GM18505 (cell line): Measurements from ENCODE around the gene LRRC51.

ENCODE experiments used
- ATAC-seq: cut with Tn5 transposase; IDR thresholded peaks from one replicate; pipeline ENCODE4 v1.9.1; 2021; ENCODE audit not compliant: unreplicated experiment
- POLR2A ChIP-seq: IDR thresholded peaks from 4 replicates; pipeline ENCODE4 v1.6.1; 2011; ENCODE audit warnings: borderline replicate concordance; ENCODE audit not compliant: insufficient read depth, insufficient read length; ENCODE audit errors: extremely low read depth

LRRC51 gene

GRCh38 chr11:72048766-72049460 lies 31.7 kb upstream of the LRRC51 start:
- no peak for ATAC-seq

GRCh38 chr11:72058416-72059034 lies 22.1 kb upstream of the LRRC51 start:
- no peak for TF ChIP-seq POLR2A
- ATAC-seq, result no peak

More at GRCh38 chr11:72048766-72049460, 31.7 kb upstream of the LRRC51 start:
- TF ChIP-seq POLR2A, result no peak

GRCh38 chr11:72061739-72062396 lies 18.8 kb upstream of the LRRC51 start:
- no peak for ATAC-seq
- TF ChIP-seq POLR2A, result no peak

- no peak for ATAC-seq
- no peak for TF ChIP-seq POLR2A
These were observed 13.8 kb upstream of the LRRC51 start for GRCh38 chr11:72066855-72067254.

- no peak for ATAC-seq
- no peak for TF ChIP-seq POLR2A
These were observed 13.4 kb upstream of the LRRC51 start for GRCh38 chr11:72067266-72067665.

GRCh38 chr11:72067676-72068075 lies 13.0 kb upstream of the LRRC51 start:
- no peak for TF ChIP-seq POLR2A
- no peak for ATAC-seq

- no peak for TF ChIP-seq POLR2A
- ATAC-seq, result no peak
These were observed 11.4 kb upstream of the LRRC51 start for GRCh38 chr11:72069200-72069599.

- no peak for ATAC-seq
- TF ChIP-seq POLR2A, result peak; percentile 59
These were observed 10.8 kb upstream of the LRRC51 start for GRCh38 chr11:72069787-72070251.

- no peak for ATAC-seq
- no peak for TF ChIP-seq POLR2A
These were observed 10.2 kb upstream of the LRRC51 start for GRCh38 chr11:72070491-72070890.

- no peak for TF ChIP-seq POLR2A
These were observed 8.3 kb upstream of the LRRC51 start for GRCh38 chr11:72072348-72072747.

GRCh38 chr11:72075109-72075508 lies 5.5 kb upstream of the LRRC51 start:
- TF ChIP-seq POLR2A, result no peak
- no peak for ATAC-seq

More at GRCh38 chr11:72072348-72072747, 8.3 kb upstream of the LRRC51 start:
- ATAC-seq, result no peak

GRCh38 chr11:72075756-72076155 lies 4.9 kb upstream of the LRRC51 start:
- no peak for TF ChIP-seq POLR2A
- no peak for ATAC-seq

GRCh38 chr11:72078477-72078876 lies 2.2 kb upstream of the LRRC51 start:
- no peak for ATAC-seq
- no peak for TF ChIP-seq POLR2A
